GM18907 (cell line): ENCODE results near the gene PLEKHO2.

ENCODE experiments used
- ATAC-seq: cut with Tn5 transposase; IDR thresholded peaks from one replicate; pipeline ENCODE4 v1.9.1; 2021; ENCODE audit warnings: mild to moderate bottlenecking, moderate library complexity; ENCODE audit not compliant: unreplicated experiment

Gene PLEKHO2

DNA sequence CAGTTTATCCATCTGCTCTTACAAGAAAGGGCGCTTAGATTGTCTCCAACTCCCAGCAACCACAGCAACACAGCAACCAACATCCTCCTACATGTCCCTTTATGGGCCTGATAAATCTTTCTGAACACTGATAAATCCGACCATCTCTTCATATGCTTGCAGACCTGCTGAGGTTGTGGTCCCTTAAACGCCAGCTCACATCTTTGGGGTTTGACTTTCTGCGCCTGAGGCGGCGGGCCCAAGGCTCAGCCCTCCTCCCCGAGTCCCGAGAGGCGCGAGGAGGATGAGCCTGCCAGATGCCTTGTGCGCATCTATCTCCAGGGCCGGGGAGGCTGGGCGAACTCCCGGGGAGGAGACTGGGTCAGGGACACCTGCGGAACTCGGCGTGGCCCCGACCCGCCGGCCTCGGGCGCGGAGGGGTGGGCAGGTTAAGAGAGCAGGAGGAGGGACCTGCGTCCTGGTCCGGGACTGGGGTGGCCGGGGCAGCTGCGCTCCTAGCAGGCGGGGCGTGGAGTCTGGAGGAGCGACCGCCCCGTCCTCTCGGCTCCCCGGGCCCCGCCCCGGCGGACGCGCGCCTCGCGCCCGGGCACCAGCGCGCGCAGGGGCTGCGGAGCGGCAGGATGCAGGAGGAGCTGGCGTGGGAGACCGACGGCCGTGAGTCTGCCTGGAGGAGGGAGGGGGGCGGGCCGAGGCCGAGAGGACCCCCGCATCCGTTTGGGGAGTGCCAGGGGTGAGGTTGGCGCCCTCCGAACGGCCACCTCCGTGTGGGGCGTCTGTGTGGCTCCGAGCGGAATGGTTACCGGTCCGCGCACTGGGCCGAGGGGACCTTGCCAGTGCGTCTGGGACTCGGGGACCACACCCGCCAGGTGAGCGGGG, 69.8 kb downstream of the PLEKHO2 start, which contains the start of gene ANKDD1A:
Gene ANKDD1A, plus strand, starts transcription at position 592 of the 876 bp plus-strand sequence. Its CDS starts 29 bp downstream, at position 621.
- ATAC-seq = peak; percentile 49

- ATAC-seq = no peak
Measured at GRCh38 chr15:64912379-64913325, 70.9 kb downstream of the PLEKHO2 start.

DNA sequence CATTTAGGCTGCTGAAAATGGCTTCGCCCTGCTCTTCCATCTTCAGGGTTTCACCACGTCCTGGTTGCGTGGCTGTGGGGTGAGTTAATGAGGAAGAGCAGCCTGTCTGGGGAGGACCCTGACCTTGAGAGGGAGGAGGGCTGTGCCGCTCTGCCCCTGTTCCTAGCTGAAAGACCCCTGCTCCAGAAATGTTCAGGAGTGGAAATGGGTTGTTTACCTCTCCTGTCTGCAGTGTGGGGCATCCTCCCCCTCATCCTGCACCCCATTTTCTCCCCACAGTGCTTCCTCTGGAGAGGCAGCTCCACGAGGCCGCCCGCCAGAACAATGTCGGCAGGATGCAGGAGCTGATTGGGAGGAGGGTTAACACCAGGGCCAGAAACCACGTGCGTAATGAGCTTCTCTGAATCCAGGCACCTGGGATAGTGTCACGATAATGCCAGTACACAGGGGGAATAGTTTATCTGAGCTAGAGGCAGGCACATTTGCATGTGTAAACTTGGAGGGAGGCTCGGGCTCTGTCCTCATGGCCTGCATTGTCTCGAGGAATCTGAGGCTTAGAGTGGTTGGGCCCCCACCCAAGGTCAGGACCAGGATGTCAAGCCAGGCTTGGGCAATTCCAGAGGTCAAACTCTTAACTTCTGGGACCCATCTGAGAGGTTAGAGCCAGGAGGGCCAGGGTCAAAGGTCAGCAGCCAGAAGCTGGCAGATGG, 74.0 kb downstream of the PLEKHO2 start:
- no peak for ATAC-seq

DNA sequence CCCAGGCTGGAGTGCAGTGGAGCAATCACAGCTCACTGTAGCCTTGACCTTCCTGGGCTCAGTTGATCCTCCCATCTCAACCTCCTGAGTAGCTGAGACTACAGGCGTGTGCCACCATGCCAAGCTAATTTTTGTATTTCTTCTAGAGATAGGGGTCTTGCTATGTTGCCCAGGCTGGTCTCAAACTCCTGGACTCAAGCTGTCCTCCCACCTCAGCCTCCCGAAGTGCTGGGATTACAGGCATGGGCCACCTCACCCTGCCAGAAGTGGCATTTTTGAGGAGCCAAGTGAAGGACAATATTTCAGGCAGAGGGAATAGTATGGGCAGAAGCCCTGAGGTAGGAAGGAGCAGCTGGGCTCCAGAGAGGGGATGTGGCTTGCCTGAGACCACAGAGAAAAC, 74.7 kb downstream of the PLEKHO2 start:
- ATAC-seq = no peak

- ATAC-seq = no peak
Measured at GRCh38 chr15:64917211-64917610, 75.5 kb downstream of the PLEKHO2 start.
